Ovary (tissue), 3 donors: Measurements from ENCODE around the gene CUL4A.

Experiments used
- CTCF ChIP-seq, 3 donors: fragments of 450-650 bp in 2 of 3; fragments of 200-600 bp in 1 of 3; IDR thresholded peaks; one replicate each; pipeline versions ENCODE4 v1.5.1 to v1.8.0; 2016 to 2022; ENCODE audit warnings: antibody characterized with exemption in 3 of 3, mild to moderate bottlenecking in 1 of 3
- EP300 ChIP-seq: sonication (generic); formaldehyde crosslinking; IDR thresholded peaks from one replicate; pipeline ENCODE4 v1.6.1; 2017; ENCODE audit warnings: antibody characterized with exemption
- POLR2A ChIP-seq: fragments of 450-650 bp; IDR thresholded peaks from one replicate; pipeline ENCODE4 v1.6.1; 2017; ENCODE audit warnings: antibody characterized with exemption, mild to moderate bottlenecking, moderate library complexity
- donor health status: DM: no; HTN: no; CAD: no.

DNA sequence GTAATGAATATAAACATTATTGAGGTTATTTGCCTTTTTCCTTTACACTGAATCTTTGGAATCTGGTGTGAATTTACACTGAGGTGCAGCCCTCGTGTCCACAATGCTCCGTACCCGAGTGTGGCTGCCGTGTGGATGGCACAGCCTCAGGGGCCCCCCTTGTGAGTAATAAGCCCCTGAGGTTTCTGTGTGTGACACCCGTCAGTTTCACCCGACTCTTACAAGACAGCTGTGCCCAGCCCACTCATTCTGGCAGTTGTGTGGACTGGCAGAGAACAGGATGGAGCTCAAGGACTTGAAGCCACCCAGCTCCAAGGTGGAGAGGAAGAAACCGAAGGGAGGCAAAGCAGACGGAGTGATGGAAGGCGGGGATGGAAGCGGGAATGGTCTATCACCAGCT is 43.1 kb upstream of the CUL4A start:
- TF ChIP-seq CTCF (IDR thresholded peaks at IDR 0.05), result no peak
- TF ChIP-seq POLR2A, result no peak
- TF ChIP-seq EP300, result no peak
